ENCODE measurements around the gene MEF2B.

- TF ChIP-seq CTCF (IDR thresholded peaks at IDR 0.05) (no peak), POLR2A (IDR thresholded peaks at IDR 0.05) (no peak)
Observed at GRCh38 chr19:19131989-19132388, 38.1 kb downstream of the MEF2B start.

Measured in right lobe of liver (tissue), 4 donors.